SK-N-MC (cell line): ENCODE results near the gene FARSA.
"Not testable (repeated sequence)": the region's sequence is repeated elsewhere in the genome, so short reads cannot be mapped to it uniquely, and the experiment has no call there.

ENCODE experiments used
- DNase-seq: peaks from one replicate; pipeline ENCODE4 v3.0.0-alpha.2; 2011; ENCODE audit warnings: low read depth, low spot score
- H3K27ac ChIP-seq: fragments of 200-600 bp; sonication (generic); 2 replicates; pipeline ENCODE4 v1.5.1; 2016; ENCODE audit warnings: mixed run types
- H3K36me3 ChIP-seq: fragments of 200-600 bp; sonication (generic); 2 replicates; pipeline ENCODE4 v1.6.1; 2017; ENCODE audit warnings: antibody characterized with exemption, low read length, mixed read lengths; ENCODE audit not compliant: insufficient read depth
- H3K4me3 ChIP-seq: fragments of 200-600 bp; sonication (generic); 2 replicates; pipeline ENCODE4 v1.5.1; 2016
- H3K9ac ChIP-seq: fragments of 200-600 bp; sonication (generic); 2 replicates; pipeline ENCODE4 v1.8.0; 2017; ENCODE audit warnings: mixed run types, mixed read lengths; ENCODE audit not compliant: insufficient read length
- H3K9me3 ChIP-seq: fragments of 200-600 bp; sonication (generic); 2 replicates; pipeline ENCODE4 v1.6.1; 2017; ENCODE audit warnings: low read depth, mild to moderate bottlenecking, antibody characterized with exemption, low read length, moderate library complexity, mixed read lengths
- EZH2 ChIP-seq: fragments of 200-600 bp; sonication (generic); IDR thresholded peaks from one replicate; pipeline ENCODE4 v1.6.1; 2017; ENCODE audit warnings: antibody characterized with exemption
- FOXP2 ChIP-seq: optimal IDR thresholded peaks from 2 replicates; pipeline ENCODE3; 2011; ENCODE audit warnings: mild to moderate bottlenecking, moderate library complexity; ENCODE audit not compliant: insufficient read depth; ENCODE audit errors: extremely low read length, control extremely low read depth
- POLR2AphosphoS5 ChIP-seq: IDR thresholded peaks from 2 replicates; pipeline ENCODE4 v1.6.1; 2012; ENCODE audit warnings: mild to moderate bottlenecking, low read depth, low read length, borderline replicate concordance

FARSA gene

GRCh38 chr19:12956446-12957388 is 23.2 kb upstream of the FARSA start, which contains the start of gene GADD45GIP1:
TSS of gene GADD45GIP1 (minus strand) at chr19:12957223. CDS start at chr19:12957212, 11 bp downstream.
- Histone ChIP-seq H3K9me3 (no peaks in the 10 kb centered on the region), H3K27ac (peak within 1 kb of the TSS; percentile 95), H3K36me3 (peaks cover 31% of the 10 kb centered on the region), H3K4me3 (peak within 1 kb of the TSS; percentile 91), H3K9ac (peak within 1 kb of the TSS; percentile 89)
- TF ChIP-seq POLR2AphosphoS5 (peak; percentile 93), FOXP2 (peak; percentile 73), EZH2 (no peak)
- no peak for DNase-seq

- Histone ChIP-seq H3K4me3 (peak overlapping the region; percentile 91), H3K36me3 (peaks cover 36% of the 10 kb centered on the region), H3K9ac (peak overlapping the region; percentile 89), H3K9me3 (no peaks in the 10 kb centered on the region), H3K27ac (peak overlapping the region; percentile 95; the same call in 1 of the 2 replicates)
- DNase-seq = no peak
- no peak for TF ChIP-seq EZH2
- no peak for TF ChIP-seq POLR2AphosphoS5
- TF ChIP-seq FOXP2 = no peak
These were observed 22.5 kb upstream of the FARSA start for GRCh38 chr19:12955996-12956395.

- not testable (repeated sequence) for DNase-seq, H3K9ac ChIP-seq, H3K9me3 ChIP-seq
- peak overlapping the region; percentile 91 for H3K4me3 ChIP-seq
- H3K36me3 ChIP-seq = peaks cover 40% of the 10 kb centered on the region
- H3K27ac ChIP-seq = 0 out of 2 replicates have a peak overlapping the region, but pooled peaks have one; percentile 95
These were observed 22.1 kb upstream of the FARSA start for GRCh38 chr19:12955575-12955974.

GRCh38 chr19:12954612-12954962 is 21.1 kb upstream of the FARSA start:
- no peak overlapping the region for H3K9ac ChIP-seq
- DNase-seq = no peak
- peak overlapping the region; percentile 54 for H3K27ac ChIP-seq
- H3K36me3 ChIP-seq = peaks cover 50% of the 10 kb centered on the region
- H3K4me3 ChIP-seq = no peak overlapping the region
- H3K9me3 ChIP-seq = no peaks in the 10 kb centered on the region
- no peak for TF ChIP-seq EZH2
- no peak for TF ChIP-seq FOXP2
- no peak for TF ChIP-seq POLR2AphosphoS5

- H3K36me3 ChIP-seq = peaks cover 56% of the 10 kb centered on the region
- H3K9ac ChIP-seq = no peak overlapping the region
- no peak for DNase-seq
- no peak overlapping the region for H3K27ac ChIP-seq
- no peaks in the 10 kb centered on the region for H3K9me3 ChIP-seq
- no peak; the same call in none of the 2 replicates for TF ChIP-seq POLR2AphosphoS5
- TF ChIP-seq FOXP2 = no peak
- TF ChIP-seq EZH2 = no peak
- no peak overlapping the region for H3K4me3 ChIP-seq
These were observed 20.5 kb upstream of the FARSA start for GRCh38 chr19:12953799-12954611.

- Histone ChIP-seq H3K27ac (peak overlapping the region; percentile 56), H3K4me3 (no peak overlapping the region), H3K36me3 (peaks cover 63% of the 10 kb centered on the region), H3K9ac (no peak overlapping the region), H3K9me3 (no peaks in the 10 kb centered on the region)
- DNase-seq = no peak
- TF ChIP-seq EZH2 = no peak
- TF ChIP-seq POLR2AphosphoS5 = peak; percentile 6; the same call in 1 of the 2 replicates
These were observed 19.8 kb upstream of the FARSA start for GRCh38 chr19:12953138-12953798.

GRCh38 chr19:12952488-12953137 is 19.1 kb upstream of the FARSA start:
- peak overlapping the region; percentile 50; the same call in 1 of the 2 replicates for H3K27ac ChIP-seq
- no peak overlapping the region for H3K4me3 ChIP-seq
- DNase-seq = no peak
- no peak overlapping the region for H3K9ac ChIP-seq
- TF ChIP-seq FOXP2 (no peak), EZH2 (no peak), POLR2AphosphoS5 (no peak)
- H3K9me3 ChIP-seq = no peaks in the 10 kb centered on the region
- H3K36me3 ChIP-seq = peaks cover 70% of the 10 kb centered on the region

- H3K9me3 ChIP-seq, H3K27ac ChIP-seq, DNase-seq, H3K9ac ChIP-seq, H3K4me3 ChIP-seq: not testable (repeated sequence)
- H3K36me3 ChIP-seq = peaks cover 75% of the 10 kb centered on the region
These were observed 18.5 kb upstream of the FARSA start for GRCh38 chr19:12952050-12952449.
